ENCODE measurements around the gene SEPTIN12.

SEPTIN12 gene

GRCh38 chr16:4825196-4825595, 37.1 kb upstream of the SEPTIN12 start:
- TF ChIP-seq ARNTL (CRISPR knock-in tag; IDR thresholded peaks at IDR 0.05; ENCODE audit: borderline replicate concordance, low read depth): no peak
- TF ChIP-seq POU6F1 (CRISPR knock-in tag; IDR thresholded peaks at IDR 0.05; ENCODE audit: borderline replicate concordance, low read depth): no peak
- TF ChIP-seq CSDC2 (CRISPR knock-in tag; IDR thresholded peaks at IDR 0.05): no peak
- TF ChIP-seq ZC3H10 (CRISPR knock-in tag; IDR thresholded peaks at IDR 0.05): no peak
- TF ChIP-seq TCF4 (CRISPR knock-in tag; IDR thresholded peaks at IDR 0.05; ENCODE audit: borderline replicate concordance): no peak
- no peak for TF ChIP-seq ZNF565 (CRISPR knock-in tag; conservative IDR thresholded peaks at IDR 0.05; ENCODE audit: low read depth)
- no peak for ATAC-seq

DNA sequence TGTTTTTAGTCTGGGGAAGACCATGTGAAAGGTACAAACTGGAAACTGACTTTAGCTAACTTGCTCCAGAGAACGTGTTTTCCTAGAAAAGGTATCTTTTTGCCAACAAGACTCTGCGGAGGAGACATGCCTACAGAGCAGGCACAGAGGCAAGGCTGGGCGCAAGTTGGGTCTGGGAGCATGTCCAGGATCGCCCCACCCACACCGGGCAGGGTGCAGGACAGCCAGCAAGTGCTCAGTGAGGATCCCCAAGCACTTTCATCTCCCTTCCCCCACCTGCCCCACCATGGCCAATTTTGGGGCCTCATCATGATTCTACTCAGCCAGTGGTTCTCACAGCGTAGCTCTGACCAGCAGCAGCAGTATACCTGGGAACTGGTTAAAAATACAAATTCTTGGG, 32.5 kb upstream of the SEPTIN12 start:
- no peak for ATAC-seq
- TF ChIP-seq CSDC2 (CRISPR knock-in tag; IDR thresholded peaks at IDR 0.05) (no peak), BACH2 (CRISPR knock-in tag; IDR thresholded peaks at IDR 0.05; ENCODE audit: borderline replicate concordance) (no peak), ZFP3 (CRISPR knock-in tag; IDR thresholded peaks at IDR 0.05) (no peak), ESRRG (CRISPR knock-in tag; IDR thresholded peaks at IDR 0.05) (no peak), OSR1 (CRISPR knock-in tag; IDR thresholded peaks at IDR 0.05) (no peak), TOX (CRISPR knock-in tag; IDR thresholded peaks at IDR 0.05; ENCODE audit: borderline replicate concordance) (no peak), ZNF565 (CRISPR knock-in tag; conservative IDR thresholded peaks at IDR 0.05; ENCODE audit: low read depth) (no peak), ZFP30 (CRISPR knock-in tag; IDR thresholded peaks at IDR 0.05) (no peak), GLIS3 (CRISPR knock-in tag; IDR thresholded peaks at IDR 0.05) (no peak), POU6F1 (CRISPR knock-in tag; IDR thresholded peaks at IDR 0.05; ENCODE audit: borderline replicate concordance, low read depth) (no peak)
- TF ChIP-seq, protein P1, sequence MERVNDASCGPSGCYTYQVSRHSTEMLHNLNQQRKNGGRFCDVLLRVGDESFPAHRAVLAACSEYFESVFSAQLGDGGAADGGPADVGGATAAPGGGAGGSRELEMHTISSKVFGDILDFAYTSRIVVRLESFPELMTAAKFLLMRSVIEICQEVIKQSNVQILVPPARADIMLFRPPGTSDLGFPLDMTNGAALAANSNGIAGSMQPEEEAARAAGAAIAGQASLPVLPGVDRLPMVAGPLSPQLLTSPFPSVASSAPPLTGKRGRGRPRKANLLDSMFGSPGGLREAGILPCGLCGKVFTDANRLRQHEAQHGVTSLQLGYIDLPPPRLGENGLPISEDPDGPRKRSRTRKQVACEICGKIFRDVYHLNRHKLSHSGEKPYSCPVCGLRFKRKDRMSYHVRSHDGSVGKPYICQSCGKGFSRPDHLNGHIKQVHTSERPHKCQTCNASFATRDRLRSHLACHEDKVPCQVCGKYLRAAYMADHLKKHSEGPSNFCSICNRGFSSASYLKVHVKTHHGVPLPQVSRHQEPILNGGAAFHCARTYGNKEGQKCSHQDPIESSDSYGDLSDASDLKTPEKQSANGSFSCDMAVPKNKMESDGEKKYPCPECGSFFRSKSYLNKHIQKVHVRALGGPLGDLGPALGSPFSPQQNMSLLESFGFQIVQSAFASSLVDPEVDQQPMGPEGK (CRISPR knock-in tag; IDR thresholded peaks at IDR 0.05; ENCODE audit: borderline replicate concordance): no peak
- TF ChIP-seq, protein P2, sequence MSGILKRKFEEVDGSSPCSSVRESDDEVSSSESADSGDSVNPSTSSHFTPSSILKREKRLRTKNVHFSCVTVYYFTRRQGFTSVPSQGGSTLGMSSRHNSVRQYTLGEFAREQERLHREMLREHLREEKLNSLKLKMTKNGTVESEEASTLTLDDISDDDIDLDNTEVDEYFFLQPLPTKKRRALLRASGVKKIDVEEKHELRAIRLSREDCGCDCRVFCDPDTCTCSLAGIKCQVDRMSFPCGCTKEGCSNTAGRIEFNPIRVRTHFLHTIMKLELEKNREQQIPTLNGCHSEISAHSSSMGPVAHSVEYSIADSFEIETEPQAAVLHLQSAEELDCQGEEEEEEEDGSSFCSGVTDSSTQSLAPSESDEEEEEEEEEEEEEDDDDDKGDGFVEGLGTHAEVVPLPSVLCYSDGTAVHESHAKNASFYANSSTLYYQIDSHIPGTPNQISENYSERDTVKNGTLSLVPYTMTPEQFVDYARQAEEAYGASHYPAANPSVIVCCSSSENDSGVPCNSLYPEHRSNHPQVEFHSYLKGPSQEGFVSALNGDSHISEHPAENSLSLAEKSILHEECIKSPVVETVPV (CRISPR knock-in tag; IDR thresholded peaks at IDR 0.05): no peak

- ATAC-seq: no peak
- TF ChIP-seq ZNF70 (CRISPR knock-in tag; IDR thresholded peaks at IDR 0.05) (no peak), ZNF565 (CRISPR knock-in tag; conservative IDR thresholded peaks at IDR 0.05; ENCODE audit: low read depth) (no peak), ZFP3 (CRISPR knock-in tag; IDR thresholded peaks at IDR 0.05) (no peak), CSDC2 (CRISPR knock-in tag; IDR thresholded peaks at IDR 0.05) (no peak), ARNTL (CRISPR knock-in tag; IDR thresholded peaks at IDR 0.05; ENCODE audit: borderline replicate concordance, low read depth) (no peak), ZC3H10 (CRISPR knock-in tag; IDR thresholded peaks at IDR 0.05) (no peak), ZNF8 (CRISPR knock-in tag; IDR thresholded peaks at IDR 0.05) (no peak), POU6F1 (CRISPR knock-in tag; IDR thresholded peaks at IDR 0.05; ENCODE audit: borderline replicate concordance, low read depth) (no peak), ZFP30 (CRISPR knock-in tag; IDR thresholded peaks at IDR 0.05) (no peak), RARB (CRISPR knock-in tag; IDR thresholded peaks at IDR 0.05) (no peak), GLIS3 (CRISPR knock-in tag; IDR thresholded peaks at IDR 0.05) (no peak), SNAI2 (CRISPR knock-in tag; IDR thresholded peaks at IDR 0.05) (no peak), PPARA (CRISPR knock-in tag; IDR thresholded peaks at IDR 0.05; ENCODE audit: borderline replicate concordance) (no peak), BACH2 (CRISPR knock-in tag; IDR thresholded peaks at IDR 0.05; ENCODE audit: borderline replicate concordance) (no peak), ISL1 (CRISPR knock-in tag; IDR thresholded peaks at IDR 0.05) (no peak)
- TF ChIP-seq, protein P1 (CRISPR knock-in tag; IDR thresholded peaks at IDR 0.05; ENCODE audit: borderline replicate concordance): no peak
- TF ChIP-seq, protein P2 (CRISPR knock-in tag; IDR thresholded peaks at IDR 0.05): no peak
Measured at GRCh38 chr16:4814542-4815173, 26.5 kb upstream of the SEPTIN12 start.
